SK-N-SH (cell line): Measurements from ENCODE around the gene NAALADL2.

ENCODE experiments used
- CHD2 ChIP-seq: fragments of 150-350 bp; IDR thresholded peaks from 2 replicates; pipeline ENCODE4 v1.6.1; 2018; ENCODE audit warnings: low read length; ENCODE audit not compliant: partially characterized antibody
- EP300 ChIP-seq, 2 experiments: IDR thresholded peaks; 2 replicates each; pipeline versions ENCODE4 v1.4.0 to v1.6.1; 2012; ENCODE audit warnings: borderline replicate concordance in 1 of 2, low read depth in 1 of 2, low read length in 1 of 2
- EZH2phosphoT487 ChIP-seq: fragments of 200-600 bp; sonication (generic); IDR thresholded peaks from 2 replicates; pipeline ENCODE4 v1.6.1; 2017; ENCODE audit warnings: low read depth, mixed run types, mild to moderate bottlenecking, antibody characterized with exemption, moderate library complexity, borderline replicate concordance
- GABPA ChIP-seq: IDR thresholded peaks from 2 replicates; pipeline ENCODE4 v1.4.0; 2012; ENCODE audit warnings: low read depth, mild to moderate bottlenecking
- POLR2AphosphoS5 ChIP-seq: IDR thresholded peaks from 2 replicates; pipeline ENCODE4 v1.6.1; 2012; ENCODE audit warnings: low read depth, low read length
- RAD21 ChIP-seq: IDR thresholded peaks from 2 replicates; pipeline ENCODE4 v1.6.1; 2012; ENCODE audit warnings: mild to moderate bottlenecking, low read length
- TF ChIP-seq, protein P1 (sequence below): fragments of 200-600 bp; sonication (generic); IDR thresholded peaks from 2 replicates; pipeline ENCODE4 v1.6.1; 2017; ENCODE audit warnings: antibody characterized with exemption, mild to moderate bottlenecking, moderate library complexity

DNA sequence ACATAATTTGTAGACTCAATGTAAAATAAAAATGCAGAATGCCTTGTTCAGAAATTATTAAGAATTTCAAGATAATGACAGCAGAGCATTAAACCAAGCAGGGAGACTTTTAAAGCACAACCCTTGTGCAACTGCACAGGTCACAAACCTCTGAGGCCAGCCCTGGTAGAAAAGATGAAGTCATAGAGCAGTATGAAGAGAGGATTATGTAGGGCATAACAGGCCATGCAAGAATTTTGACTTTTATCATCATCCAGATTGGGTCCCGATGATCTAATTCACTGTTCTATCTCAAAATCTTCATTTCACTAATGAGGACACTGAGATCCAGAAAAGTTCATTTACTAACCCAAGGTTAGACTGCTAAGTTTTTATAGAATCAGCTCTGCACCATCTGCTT, 388.5 kb downstream of the NAALADL2 start:
- no peak for TF ChIP-seq GABPA
- no peak for TF ChIP-seq EZH2phosphoT487
- TF ChIP-seq CHD2 = no peak
- TF ChIP-seq, protein P1, sequence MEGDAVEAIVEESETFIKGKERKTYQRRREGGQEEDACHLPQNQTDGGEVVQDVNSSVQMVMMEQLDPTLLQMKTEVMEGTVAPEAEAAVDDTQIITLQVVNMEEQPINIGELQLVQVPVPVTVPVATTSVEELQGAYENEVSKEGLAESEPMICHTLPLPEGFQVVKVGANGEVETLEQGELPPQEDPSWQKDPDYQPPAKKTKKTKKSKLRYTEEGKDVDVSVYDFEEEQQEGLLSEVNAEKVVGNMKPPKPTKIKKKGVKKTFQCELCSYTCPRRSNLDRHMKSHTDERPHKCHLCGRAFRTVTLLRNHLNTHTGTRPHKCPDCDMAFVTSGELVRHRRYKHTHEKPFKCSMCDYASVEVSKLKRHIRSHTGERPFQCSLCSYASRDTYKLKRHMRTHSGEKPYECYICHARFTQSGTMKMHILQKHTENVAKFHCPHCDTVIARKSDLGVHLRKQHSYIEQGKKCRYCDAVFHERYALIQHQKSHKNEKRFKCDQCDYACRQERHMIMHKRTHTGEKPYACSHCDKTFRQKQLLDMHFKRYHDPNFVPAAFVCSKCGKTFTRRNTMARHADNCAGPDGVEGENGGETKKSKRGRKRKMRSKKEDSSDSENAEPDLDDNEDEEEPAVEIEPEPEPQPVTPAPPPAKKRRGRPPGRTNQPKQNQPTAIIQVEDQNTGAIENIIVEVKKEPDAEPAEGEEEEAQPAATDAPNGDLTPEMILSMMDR = no peak
- no peak for TF ChIP-seq RAD21
- no peak for TF ChIP-seq EP300 (IDR thresholded peaks at IDR 0.05; ENCODE audit: borderline replicate concordance in 1 of 2, low read depth in 1 of 2, low read length in 1 of 2)
- TF ChIP-seq POLR2AphosphoS5 = no peak
